ENCODE measurements around the gene CIDEC. TPM values are rescaled to one million over a fixed set of nuclear protein-coding genes. Genes with fewer than 3 reads are reported as not detected.

CIDEC gene
- total and polyA plus RNA-seq, 9 of the 15 experiments (the other 6 are each of a cell fraction or from before 2014, with no cell fraction given): not detected

DNA sequence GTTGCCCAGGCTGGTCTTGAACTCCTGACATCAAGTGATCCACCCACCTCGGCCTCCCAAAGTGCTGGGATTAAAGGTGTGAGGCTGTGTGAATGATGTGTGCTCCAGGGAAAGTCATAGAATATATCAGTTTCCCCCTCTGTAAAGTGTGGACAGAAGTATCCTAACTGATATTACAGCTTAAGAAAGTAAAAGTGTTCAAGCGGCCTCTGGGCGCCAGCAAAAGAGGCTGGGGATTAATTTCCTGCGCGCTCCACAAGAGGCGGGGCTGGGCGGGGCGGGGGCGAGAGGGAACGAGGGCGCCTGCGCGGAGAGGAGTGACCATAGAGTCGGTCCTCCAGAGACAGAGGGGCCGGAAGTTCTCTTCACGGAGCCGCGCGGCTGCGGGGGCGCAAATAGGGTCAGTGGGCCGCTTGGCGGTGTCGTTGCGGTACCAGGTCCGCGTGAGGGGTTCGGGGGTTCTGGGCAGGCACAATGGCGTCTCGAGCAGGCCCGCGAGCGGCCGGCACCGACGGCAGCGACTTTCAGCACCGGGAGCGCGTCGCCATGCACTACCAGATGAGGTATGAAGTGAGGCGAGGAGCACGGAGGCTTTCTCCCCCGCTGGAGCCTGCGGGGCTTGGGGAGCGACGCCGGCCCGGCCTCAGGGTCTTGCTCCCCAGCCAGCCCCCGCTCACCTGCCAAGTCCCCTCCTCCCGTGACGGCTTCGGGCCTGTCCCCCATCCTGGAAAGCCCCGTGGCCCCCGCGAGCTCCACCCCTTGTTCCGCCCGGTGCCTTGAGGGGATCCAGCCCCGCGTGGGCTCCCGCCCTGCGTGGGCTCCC is 10.4 kb upstream of the CIDEC start, which contains the start of gene JAGN1 (continued):
- TF ChIP-seq ZNF239 (CRISPR knock-in tag; IDR thresholded peaks at IDR 0.05): no peak
- peak; percentile 94 for TF ChIP-seq ELF1 (tag; IDR thresholded peaks at IDR 0.05)
- TF ChIP-seq JUN (IDR thresholded peaks at IDR 0.05; ENCODE audit: borderline replicate concordance, low read depth, low read length): no peak
- no peak for TF ChIP-seq JUN (CRISPR knock-in tag; IDR thresholded peaks at IDR 0.05; ENCODE audit: borderline replicate concordance)
- no peak for TF ChIP-seq POU5F1 (IDR thresholded peaks at IDR 0.05; ENCODE audit: borderline replicate concordance, low read depth, low read length, partially characterized antibody)
- no peak for TF ChIP-seq E4F1 (CRISPR knock-in tag; IDR thresholded peaks at IDR 0.05; ENCODE audit: borderline replicate concordance)
- no peak for TF ChIP-seq NR2F6 (CRISPR knock-in tag; IDR thresholded peaks at IDR 0.05)
- no peak; the same call in 1 of the 2 replicates for TF ChIP-seq HDGF (IDR thresholded peaks at IDR 0.05)
- TF ChIP-seq, protein P1, sequence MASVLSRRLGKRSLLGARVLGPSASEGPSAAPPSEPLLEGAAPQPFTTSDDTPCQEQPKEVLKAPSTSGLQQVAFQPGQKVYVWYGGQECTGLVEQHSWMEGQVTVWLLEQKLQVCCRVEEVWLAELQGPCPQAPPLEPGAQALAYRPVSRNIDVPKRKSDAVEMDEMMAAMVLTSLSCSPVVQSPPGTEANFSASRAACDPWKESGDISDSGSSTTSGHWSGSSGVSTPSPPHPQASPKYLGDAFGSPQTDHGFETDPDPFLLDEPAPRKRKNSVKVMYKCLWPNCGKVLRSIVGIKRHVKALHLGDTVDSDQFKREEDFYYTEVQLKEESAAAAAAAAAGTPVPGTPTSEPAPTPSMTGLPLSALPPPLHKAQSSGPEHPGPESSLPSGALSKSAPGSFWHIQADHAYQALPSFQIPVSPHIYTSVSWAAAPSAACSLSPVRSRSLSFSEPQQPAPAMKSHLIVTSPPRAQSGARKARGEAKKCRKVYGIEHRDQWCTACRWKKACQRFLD (CRISPR knock-in tag; IDR thresholded peaks at IDR 0.05): no peak
- TF ChIP-seq POLR3A (IDR thresholded peaks at IDR 0.05; ENCODE audit: borderline replicate concordance, extremely low read depth, insufficient read depth, insufficient read length): no peak
- peak; percentile 22 to 87 (median 77) for TF ChIP-seq YY1 (IDR thresholded peaks at IDR 0.05; ENCODE audit: borderline replicate concordance in 1 of 3, control insufficient read depth in 1 of 3, extremely low read depth in 1 of 3, insufficient read depth in 3 of 3, insufficient read length in 1 of 3, insufficient replicate concordance in 2 of 3, low read depth in 1 of 3, low read length in 2 of 3)
- TF ChIP-seq, protein P2, sequence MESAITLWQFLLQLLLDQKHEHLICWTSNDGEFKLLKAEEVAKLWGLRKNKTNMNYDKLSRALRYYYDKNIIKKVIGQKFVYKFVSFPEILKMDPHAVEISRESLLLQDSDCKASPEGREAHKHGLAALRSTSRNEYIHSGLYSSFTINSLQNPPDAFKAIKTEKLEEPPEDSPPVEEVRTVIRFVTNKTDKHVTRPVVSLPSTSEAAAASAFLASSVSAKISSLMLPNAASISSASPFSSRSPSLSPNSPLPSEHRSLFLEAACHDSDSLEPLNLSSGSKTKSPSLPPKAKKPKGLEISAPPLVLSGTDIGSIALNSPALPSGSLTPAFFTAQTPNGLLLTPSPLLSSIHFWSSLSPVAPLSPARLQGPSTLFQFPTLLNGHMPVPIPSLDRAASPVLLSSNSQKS (CRISPR knock-in tag; IDR thresholded peaks at IDR 0.05): no peak
- TF ChIP-seq, protein P3, sequence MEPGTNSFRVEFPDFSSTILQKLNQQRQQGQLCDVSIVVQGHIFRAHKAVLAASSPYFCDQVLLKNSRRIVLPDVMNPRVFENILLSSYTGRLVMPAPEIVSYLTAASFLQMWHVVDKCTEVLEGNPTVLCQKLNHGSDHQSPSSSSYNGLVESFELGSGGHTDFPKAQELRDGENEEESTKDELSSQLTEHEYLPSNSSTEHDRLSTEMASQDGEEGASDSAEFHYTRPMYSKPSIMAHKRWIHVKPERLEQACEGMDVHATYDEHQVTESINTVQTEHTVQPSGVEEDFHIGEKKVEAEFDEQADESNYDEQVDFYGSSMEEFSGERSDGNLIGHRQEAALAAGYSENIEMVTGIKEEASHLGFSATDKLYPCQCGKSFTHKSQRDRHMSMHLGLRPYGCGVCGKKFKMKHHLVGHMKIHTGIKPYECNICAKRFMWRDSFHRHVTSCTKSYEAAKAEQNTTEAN (CRISPR knock-in tag; IDR thresholded peaks at IDR 0.05): no peak; the same call in 1 of the 2 replicates
